Measurements from ENCODE around the gene MVK. TPM values are rescaled to one million over a fixed set of nuclear protein-coding genes. Genes with fewer than 3 reads are reported as not detected.

Gene MVK
- total RNA-seq, 1 experiment from 2014 or later, result 19.2 TPM

GRCh38 chr12:109580272-109580671, 6.7 kb downstream of the MVK start:
- no peak overlapping the region for H2BK15ac ChIP-seq (ENCODE audit: low read depth, low read length)
- H4K5ac ChIP-seq (ENCODE audit: insufficient read length, low read depth, low read length), result no peak overlapping the region
- no peaks in the 10 kb centered on the region for H3K79me2 ChIP-seq (ENCODE audit: insufficient read depth, low read length)
- no peaks in the 10 kb centered on the region for H3K27me3 ChIP-seq (ENCODE audit: insufficient read depth, low read length)
- H3K27me3 Mint-ChIP-seq (ENCODE audit: low read depth), result no peaks in the 10 kb centered on the region
- no peaks in the 10 kb centered on the region for H3K23me2 ChIP-seq (ENCODE audit: insufficient read length, low read depth, low read length, poor library complexity, severe bottlenecking)
- no peak; the same call in 2 of the 3 replicates for TF ChIP-seq CTCF (conservative IDR thresholded peaks at IDR 0.05)
- no peak overlapping the region for H4K91ac ChIP-seq (ENCODE audit: insufficient read length, low read depth, low read length)
- no peaks in the 10 kb centered on the region for H3K9me3 ChIP-seq (ENCODE audit: control insufficient read depth, low read depth, low read length)
- H4K20me1 ChIP-seq (ENCODE audit: control insufficient read depth, insufficient read depth, insufficient read length), result no peaks in the 10 kb centered on the region
- H3K4me2 ChIP-seq (ENCODE audit: insufficient read depth, insufficient read length, low read length), result no peak overlapping the region
- peak overlapping the region in 2 of 3 experiments; percentile 11 to 40; a peak in 2 of 7 replicates for H3K27ac Mint-ChIP-seq
- no peak overlapping the region for H2AK5ac ChIP-seq (ENCODE audit: insufficient read length, low read length)
- no peak overlapping the region for H3K56ac ChIP-seq (ENCODE audit: insufficient read length, low read depth, low read length)
- no peak overlapping the region for H2BK12ac ChIP-seq (ENCODE audit: insufficient read length, low read depth, low read length)
- H3T11ph ChIP-seq (ENCODE audit: low read length), result no peak overlapping the region
- H2BK5ac ChIP-seq (ENCODE audit: insufficient read length, low read length), result no peak overlapping the region
- H3K4me1 Mint-ChIP-seq, result no peaks in the 10 kb centered on the region
- H3K79me1 ChIP-seq (ENCODE audit: insufficient read depth, low read depth, low read length, poor library complexity, severe bottlenecking), result no peaks in the 10 kb centered on the region
- H2BK120ac ChIP-seq (ENCODE audit: low read depth, low read length, poor library complexity, severe bottlenecking), result no peak overlapping the region
- peaks cover 7 to 66% (median 63%) of the 10 kb centered on the region in 3 experiments; a peak in 6 of 7 replicates for H3K36me3 Mint-ChIP-seq (ENCODE audit: insufficient read depth in 1 of 3, low read depth in 3 of 3)
- H3K4me3 Mint-ChIP-seq, result no peak overlapping the region
- no peaks in the 10 kb centered on the region for H3K9me3 Mint-ChIP-seq
- no peak overlapping the region for H3K18ac ChIP-seq (ENCODE audit: insufficient read length, low read depth, low read length)
- H3K4me1 ChIP-seq (ENCODE audit: insufficient read depth, low read length), result no peaks in the 10 kb centered on the region
- no peak overlapping the region for H3K14ac ChIP-seq (ENCODE audit: insufficient read depth, low read length)
- H3K9ac ChIP-seq (ENCODE audit: extremely low read depth, insufficient read length, low read length), result no peak overlapping the region
- H2AFZ ChIP-seq (ENCODE audit: low read length), result no peak overlapping the region
- no CpG with 5 or more reads among the region's 8 CpGs for WGBS (ENCODE audit: extremely low coverage, insufficient read length, low lambda C conversion rate)
- no peak for DNase-seq
- H3K23ac ChIP-seq (ENCODE audit: insufficient read length, low read depth, low read length), result no peak overlapping the region
- H3K27ac ChIP-seq (ENCODE audit: insufficient read length, low read depth, low read length), result no peak overlapping the region
- no peak overlapping the region for H3K4ac ChIP-seq (ENCODE audit: low read depth, low read length)
- H2BK20ac ChIP-seq (ENCODE audit: low read depth, low read length, poor library complexity, severe bottlenecking), result no peak overlapping the region
- H4K8ac ChIP-seq (replicated peaks; ENCODE audit: insufficient read length, low read depth, low read length), result no peak overlapping the region

Data from H9 (cell line).